ENCODE measurements around the gene BBS2. TPM values are rescaled to one million over a fixed set of nuclear protein-coding genes. Genes with fewer than 3 reads are reported as not detected.

The BBS2 gene
- total and polyA plus RNA-seq, 11 donors = 12.2 to 76.2 (median 43.1) TPM

DNA sequence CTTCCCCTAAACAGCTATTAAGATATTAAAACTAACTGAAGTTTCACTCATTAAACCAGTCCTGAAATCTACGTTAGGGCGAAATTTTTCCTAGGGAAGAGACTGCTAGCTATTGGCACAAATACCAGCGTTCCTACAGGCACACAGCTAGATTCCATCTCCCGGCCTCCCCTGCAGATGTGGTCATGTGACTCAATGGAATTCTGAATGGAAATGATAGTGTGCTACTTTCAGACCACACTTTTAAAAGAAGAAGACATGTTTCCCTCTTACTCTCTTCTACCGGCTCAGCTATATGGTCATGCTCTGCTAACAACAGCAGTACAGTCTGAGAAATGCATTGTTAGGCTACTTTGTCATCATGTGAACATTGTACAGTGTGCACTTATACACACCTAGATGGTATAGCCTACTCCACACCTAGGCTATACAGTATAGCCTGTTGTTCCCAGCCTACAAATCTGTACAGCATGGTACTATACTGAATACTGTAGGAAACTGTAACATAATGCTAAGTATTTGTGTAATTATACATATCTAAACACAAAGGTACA is 37.1 kb downstream of the BBS2 start:
- H3K36me3 ChIP-seq = peaks cover 0 to 100% (median 71%) of the 10 kb centered on the region in 9 donors

DNA sequence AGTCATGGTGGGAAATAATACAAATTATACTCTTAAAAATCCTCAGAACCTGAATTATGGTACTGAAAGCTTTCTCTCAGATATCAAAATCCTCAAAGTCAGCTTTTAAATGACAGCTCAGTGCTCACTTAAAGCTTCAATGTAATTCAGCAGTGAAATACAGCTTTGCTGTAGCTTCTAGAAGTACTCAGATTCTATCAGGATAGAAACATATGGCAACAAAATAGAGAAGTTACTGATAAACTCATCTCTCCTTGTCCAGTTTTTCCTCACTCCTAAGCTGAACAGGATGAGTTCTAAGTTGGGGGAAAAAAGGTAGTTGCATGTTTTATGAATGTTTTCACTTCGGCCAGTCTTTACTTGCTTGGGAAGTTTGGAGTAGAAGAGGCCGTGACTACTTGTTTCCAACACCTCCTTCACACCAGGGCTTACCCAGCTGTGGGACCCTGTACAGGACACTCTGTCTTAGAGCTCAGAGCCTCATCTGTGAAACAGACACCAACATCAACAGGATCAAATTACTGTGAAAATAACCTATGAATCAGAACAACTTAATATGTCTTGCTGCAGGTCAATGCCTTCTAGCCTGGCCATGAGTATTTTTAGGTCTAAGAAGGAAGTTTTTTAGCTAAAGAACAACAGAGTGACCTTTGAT is 38.2 kb downstream of the BBS2 start:
- no peaks in the 10 kb centered on the region for H3K27me3 ChIP-seq
- intact Hi-C loops (cut with DNase I) = loop anchor here in 1 of 10 donors (10.0 kb wide), 1 partner anchor 57 kb away; the partner anchor contains the start of gene AMFR
- no peak for ATAC-seq

More for the DNA sequence above, 37.1 kb downstream of the BBS2 start:
- H3K4me1 ChIP-seq = no peaks in the 10 kb centered on the region
- H3K4me3 ChIP-seq = no peak overlapping the region
- no peaks in the 10 kb centered on the region for H3K9me3 ChIP-seq
- intact Hi-C loops (cut with DNase I) = loop anchor here in 1 of 10 donors (10.0 kb wide), 1 partner anchor 58 kb away; the partner anchor contains the start of gene AMFR
- WGBS, 4 donors = 66 to 81% (median 76%) methylated on average over 5 of the region's 5 CpGs
- no peak for TF ChIP-seq POLR2A (IDR thresholded peaks at IDR 0.05)
- TF ChIP-seq, protein P1, sequence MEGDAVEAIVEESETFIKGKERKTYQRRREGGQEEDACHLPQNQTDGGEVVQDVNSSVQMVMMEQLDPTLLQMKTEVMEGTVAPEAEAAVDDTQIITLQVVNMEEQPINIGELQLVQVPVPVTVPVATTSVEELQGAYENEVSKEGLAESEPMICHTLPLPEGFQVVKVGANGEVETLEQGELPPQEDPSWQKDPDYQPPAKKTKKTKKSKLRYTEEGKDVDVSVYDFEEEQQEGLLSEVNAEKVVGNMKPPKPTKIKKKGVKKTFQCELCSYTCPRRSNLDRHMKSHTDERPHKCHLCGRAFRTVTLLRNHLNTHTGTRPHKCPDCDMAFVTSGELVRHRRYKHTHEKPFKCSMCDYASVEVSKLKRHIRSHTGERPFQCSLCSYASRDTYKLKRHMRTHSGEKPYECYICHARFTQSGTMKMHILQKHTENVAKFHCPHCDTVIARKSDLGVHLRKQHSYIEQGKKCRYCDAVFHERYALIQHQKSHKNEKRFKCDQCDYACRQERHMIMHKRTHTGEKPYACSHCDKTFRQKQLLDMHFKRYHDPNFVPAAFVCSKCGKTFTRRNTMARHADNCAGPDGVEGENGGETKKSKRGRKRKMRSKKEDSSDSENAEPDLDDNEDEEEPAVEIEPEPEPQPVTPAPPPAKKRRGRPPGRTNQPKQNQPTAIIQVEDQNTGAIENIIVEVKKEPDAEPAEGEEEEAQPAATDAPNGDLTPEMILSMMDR (IDR thresholded peaks at IDR 0.05) = no peak
- DNase-seq = no peak
- H3K27me3 ChIP-seq = no peaks in the 10 kb centered on the region
- no peak for ATAC-seq
- H3K27ac ChIP-seq = no peak overlapping the region

GRCh38 chr16:56480776-56481467 is 38.9 kb downstream of the BBS2 start:
- Histone ChIP-seq H3K27ac (no peak overlapping the region), H3K4me1 (peaks cover 0 to 6% (median 0%) of the 10 kb centered on the region in 12 donors), H3K4me3 (no peak overlapping the region), H3K36me3 (peaks cover 0 to 100% (median 89%) of the 10 kb centered on the region in 9 donors), H3K27me3 (no peaks in the 10 kb centered on the region), H3K9me3 (no peaks in the 10 kb centered on the region)
- DNase-seq (no peak), ATAC-seq (no peak)
- intact Hi-C loops (cut with DNase I) = loop anchor here in 1 of 10 donors (10.0 kb wide), 1 partner anchor 56 kb away; the partner anchor contains the start of gene AMFR
- WGBS, 4 donors = 82 to 87% (median 85%) methylated on average over 7 of the region's 7 CpGs
- TF ChIP-seq, protein P1 (IDR thresholded peaks at IDR 0.05) = no peak

More for the DNA sequence above, 38.2 kb downstream of the BBS2 start:
- Histone ChIP-seq H3K9me3 (no peaks in the 10 kb centered on the region), H3K4me3 (no peak overlapping the region), H3K36me3 (peaks cover 0 to 100% (median 83%) of the 10 kb centered on the region in 9 donors), H3K27ac (no peak overlapping the region), H3K4me1 (peaks cover 0 to 6% (median 0%) of the 10 kb centered on the region in 12 donors)
- DNase-seq = no peak
- TF ChIP-seq, protein P1 (IDR thresholded peaks at IDR 0.05) = no peak
- no peak for TF ChIP-seq POLR2A (IDR thresholded peaks at IDR 0.05)
- 95 to 100% (median 99%) methylated on average over 2 of the region's 2 CpGs for WGBS, 4 donors

DNA sequence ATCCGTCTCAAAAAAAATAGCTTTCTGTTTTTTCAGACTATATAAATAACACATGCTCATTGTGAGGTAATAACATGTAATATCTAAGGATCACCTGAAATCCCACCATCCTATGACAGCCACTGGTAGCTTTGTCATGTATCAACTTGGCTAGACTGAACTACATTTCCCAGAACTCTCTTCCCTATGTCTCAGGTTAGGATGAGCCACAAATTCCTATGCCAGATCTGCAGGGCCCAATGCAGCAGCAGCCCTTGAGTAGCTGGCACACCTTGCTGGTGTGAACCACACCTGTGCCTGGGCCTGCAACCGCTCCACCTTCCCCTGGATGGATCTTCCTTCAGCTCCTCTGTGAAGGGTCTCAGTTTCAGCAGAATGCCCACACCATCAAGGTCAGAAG is 40.4 kb downstream of the BBS2 start:
- peaks cover 0 to 6% (median 0%) of the 10 kb centered on the region in 12 donors for H3K4me1 ChIP-seq
- no peaks in the 10 kb centered on the region for H3K9me3 ChIP-seq
- intact Hi-C loops (cut with DNase I) = no loop called here
- H3K27me3 ChIP-seq = no peaks in the 10 kb centered on the region
- H3K36me3 ChIP-seq = peaks cover 0 to 100% (median 90%) of the 10 kb centered on the region in 9 donors
- ATAC-seq = no peak
- WGBS, 4 donors = 93 to 98% (median 97%) methylated on average over 2 of the region's 2 CpGs
- no peak overlapping the region for H3K4me3 ChIP-seq
- DNase-seq = no peak
- H3K27ac ChIP-seq = no peak overlapping the region
- TF ChIP-seq, protein P1 (IDR thresholded peaks at IDR 0.05) = no peak
- TF ChIP-seq POLR2A (IDR thresholded peaks at IDR 0.05) = no peak
